A172 (cell line): ENCODE results near the gene CUBN. TPM values are rescaled to one million over a fixed set of nuclear protein-coding genes. Genes with fewer than 3 reads are reported as not detected.
"Not testable (repeated sequence)": the region's sequence is repeated elsewhere in the genome, so short reads cannot be mapped to it uniquely, and the experiment has no call there.

Source experiments
- DNase-seq: peaks from one replicate; pipeline ENCODE4 v3.0.0-alpha.2; 2015; ENCODE audit warnings: low spot score
- total RNA-seq: library from RNA; depleted of rRNA; stranded (reverse); fragments of >200 nt; shearing (Covaris generic); gene quantifications from 2 replicates; pipeline ENCODE4 v1.2.3, GENCODE V29; 2014

The CUBN gene
- total RNA-seq, 1 experiment from 2014 or later: 0.60 TPM

DNA sequence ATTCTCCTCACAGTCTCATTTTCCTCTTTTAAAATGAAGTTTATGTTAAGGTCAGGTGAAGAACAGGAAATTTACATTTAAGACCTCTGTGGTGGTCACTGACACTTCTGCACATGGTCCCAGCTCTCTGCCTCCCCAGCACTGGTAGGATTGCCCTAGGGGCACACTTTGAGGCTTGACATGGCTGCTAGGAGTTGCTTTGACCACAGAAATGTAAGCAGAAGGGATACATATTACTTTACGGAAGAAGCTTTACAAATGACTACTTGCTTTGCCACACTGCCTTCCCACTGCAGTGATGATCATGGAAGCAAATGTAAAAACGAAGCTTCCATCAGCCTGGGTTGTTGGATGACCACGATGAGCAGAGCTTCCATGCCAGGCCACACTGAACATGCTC, 259.3 kb downstream of the CUBN start:
- no peak for DNase-seq

DNA sequence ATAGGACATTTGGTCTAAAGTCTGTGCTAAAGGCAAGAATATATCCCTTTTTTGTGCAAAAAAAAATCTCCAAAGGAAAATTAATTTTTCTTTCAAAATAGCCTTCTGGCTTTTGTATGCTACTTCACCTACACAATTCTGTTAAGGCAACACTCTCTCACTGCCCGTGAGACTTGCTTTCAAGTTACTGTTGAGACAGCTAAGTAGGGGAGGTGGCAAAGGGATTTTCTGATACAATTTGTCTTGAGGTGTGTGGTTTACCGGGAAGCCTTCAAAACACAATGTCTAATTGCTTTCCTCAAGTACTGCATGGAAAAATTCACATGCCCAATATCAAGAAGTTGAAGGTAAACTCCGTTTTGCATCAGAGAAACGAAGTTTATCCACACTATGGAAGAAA, 261.6 kb downstream of the CUBN start:
- no peak for DNase-seq

GRCh38 chr10:16867556-16867955, 262.1 kb downstream of the CUBN start:
- DNase-seq: peak; percentile 47

GRCh38 chr10:16866541-16867275, 262.9 kb downstream of the CUBN start:
- DNase-seq: no peak

GRCh38 chr10:16865766-16866165, 263.8 kb downstream of the CUBN start:
- no peak for DNase-seq

DNA sequence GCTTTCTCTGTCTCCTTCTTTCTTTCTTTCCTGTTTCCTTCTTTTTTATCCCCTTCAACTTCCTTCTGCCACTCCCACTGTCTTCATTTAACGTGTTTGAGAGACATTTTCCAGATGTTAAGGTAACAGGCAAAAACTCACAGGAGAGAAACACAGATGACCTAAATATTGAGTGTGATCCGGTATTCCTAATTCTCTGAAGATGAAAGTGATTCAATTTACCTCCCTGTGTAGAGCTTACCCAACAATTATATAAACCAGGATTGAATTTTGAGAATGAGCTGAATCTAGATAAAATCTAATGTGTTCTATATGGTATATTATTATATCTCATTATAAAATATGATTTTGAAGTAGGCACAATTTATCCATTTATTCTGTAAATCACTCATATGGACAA, 265.8 kb downstream of the CUBN start:
- no peak for DNase-seq

GRCh38 chr10:16857419-16857818, 272.2 kb downstream of the CUBN start:
- DNase-seq: no peak

- DNase-seq: no peak
Measured at GRCh38 chr10:16856567-16856966, 273.0 kb downstream of the CUBN start.

- no peak for DNase-seq
Measured at GRCh38 chr10:16856092-16856491, 273.5 kb downstream of the CUBN start.

DNA sequence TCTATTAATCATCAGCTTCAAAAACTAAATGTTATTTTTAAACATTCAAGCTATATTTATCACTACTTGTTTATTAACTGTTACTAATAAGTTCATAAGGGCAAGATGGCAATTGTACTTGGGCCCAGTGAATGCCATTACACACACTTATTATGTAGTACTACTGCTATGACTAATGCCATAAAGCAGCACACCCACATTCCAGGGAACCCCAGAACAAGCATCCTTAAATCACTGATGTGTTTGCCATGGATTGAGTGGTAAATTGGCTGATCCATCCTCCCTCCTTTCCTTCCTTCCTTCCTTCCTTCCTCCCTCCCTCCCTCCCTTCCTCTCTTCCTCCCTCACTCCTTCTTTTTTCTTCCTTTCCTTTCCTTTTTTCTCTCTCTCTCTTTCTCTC, 275.0 kb downstream of the CUBN start:
- peak; percentile 67 for DNase-seq

DNA sequence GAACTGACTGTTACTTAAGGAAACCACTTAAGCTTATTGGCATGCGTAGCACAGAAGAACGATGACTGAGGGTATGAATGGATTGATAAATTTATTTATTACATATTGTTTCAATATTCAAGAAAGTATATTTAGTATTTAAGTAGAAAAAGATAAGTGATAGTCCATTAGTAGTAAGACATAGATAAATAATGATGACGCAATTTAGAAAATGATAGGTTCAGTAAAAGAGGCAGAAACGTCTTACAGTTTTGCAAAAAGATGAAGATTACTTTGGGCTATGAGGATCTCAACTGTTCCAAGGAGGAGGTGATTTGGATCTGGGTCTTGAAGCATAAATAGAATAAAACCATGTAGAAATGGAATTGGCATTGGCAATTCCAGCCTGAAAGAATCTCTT, 275.8 kb downstream of the CUBN start:
- DNase-seq: no peak

GRCh38 chr10:16853201-16853600, 276.4 kb downstream of the CUBN start:
- peak; percentile 28 for DNase-seq

DNA sequence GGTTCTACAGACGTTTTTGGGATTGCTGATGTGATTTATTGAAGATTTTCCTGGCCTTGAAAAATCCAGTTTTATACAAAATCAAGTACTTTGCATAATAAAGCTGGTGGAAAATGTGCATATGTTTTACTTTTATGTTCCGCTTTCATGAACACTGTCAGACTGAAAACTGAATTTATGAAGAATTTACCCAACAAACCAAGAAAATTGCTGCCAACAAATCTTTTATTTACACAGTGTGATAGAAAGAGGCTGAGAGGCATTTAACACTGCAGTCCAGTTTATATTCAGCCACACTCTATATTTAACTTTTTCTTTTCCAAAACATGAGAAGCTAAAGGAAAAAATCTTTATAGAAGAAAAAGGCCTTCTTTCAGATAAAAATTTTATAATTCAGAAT, 277.0 kb downstream of the CUBN start:
- DNase-seq: no peak

DNA sequence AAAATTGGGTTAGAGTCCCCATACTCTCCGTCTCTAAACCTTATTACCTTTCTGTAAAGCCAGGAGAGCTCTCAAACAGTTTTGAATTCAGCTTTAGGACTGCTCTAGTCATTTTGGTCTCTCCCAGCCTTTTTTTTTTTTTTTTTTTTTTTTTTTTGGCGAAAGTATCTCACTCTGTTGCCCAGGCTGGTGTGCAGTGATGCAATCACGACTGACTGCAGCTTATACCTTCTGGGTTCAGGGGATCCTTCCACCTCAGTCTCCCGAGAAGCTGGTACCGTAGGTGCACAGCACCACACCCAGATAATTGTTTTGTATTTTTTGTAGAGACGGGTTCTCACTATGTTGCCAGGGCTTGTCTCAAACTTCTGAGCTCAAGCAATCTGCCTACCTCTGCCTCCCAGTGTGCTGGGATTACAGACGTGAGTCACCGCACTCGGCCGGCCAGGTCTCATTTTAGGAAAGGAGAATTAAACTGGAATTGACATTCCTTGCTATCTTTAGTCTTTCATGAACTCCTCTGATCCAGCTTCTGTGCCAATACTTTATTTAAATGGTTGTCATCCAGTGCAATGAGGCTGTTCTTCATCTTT, 281.0 kb downstream of the CUBN start:
- peak; percentile 43 for DNase-seq

DNA sequence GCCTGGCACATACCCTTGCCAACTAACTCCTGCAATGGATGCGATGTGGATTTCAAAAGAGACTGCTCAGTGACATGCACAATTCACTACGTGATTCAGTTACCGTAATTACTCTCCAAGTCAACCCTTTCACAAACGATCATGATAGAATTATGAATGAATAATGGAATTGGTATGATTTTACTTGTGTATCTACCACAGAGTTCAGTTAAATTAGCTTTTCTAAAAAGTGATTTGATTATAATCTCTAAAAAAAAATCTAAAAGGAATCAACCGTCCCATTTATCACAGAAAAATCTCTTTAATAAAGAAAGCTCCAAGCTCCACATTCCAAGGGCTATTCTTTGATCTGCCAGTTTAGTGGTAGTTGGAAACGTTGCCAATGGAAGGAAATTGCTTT, 282.0 kb downstream of the CUBN start:
- DNase-seq: no peak

- DNase-seq: no peak
Measured at GRCh38 chr10:16845248-16845647, 284.4 kb downstream of the CUBN start.

DNA sequence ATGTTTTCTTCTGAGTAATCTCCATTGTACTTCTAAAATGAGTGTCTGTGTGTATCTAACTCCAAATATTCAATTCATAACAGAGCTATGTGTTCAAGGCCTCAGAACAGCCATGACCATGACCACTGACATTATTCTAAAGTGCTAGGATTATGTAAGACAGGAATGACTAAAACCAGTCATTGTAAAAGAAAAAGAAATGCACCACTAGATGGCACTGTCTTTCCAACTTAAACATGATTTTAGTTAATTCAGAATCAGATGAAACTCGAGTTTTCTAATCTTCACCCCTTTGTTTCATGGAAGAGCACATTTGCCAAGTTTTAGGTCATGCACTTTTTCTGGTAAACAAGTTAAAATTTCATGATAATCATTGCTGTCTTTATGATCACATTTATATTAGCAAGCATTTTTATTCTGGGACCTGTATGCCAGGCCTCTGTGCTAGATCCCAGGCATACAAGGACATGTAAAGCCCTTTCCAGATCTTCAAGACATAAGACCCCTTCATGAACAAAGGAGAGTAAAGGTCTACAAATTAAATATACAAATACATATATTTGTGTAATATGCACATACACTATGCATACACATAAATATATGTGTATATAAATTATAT, 286.2 kb downstream of the CUBN start:
- peak; percentile 81 for DNase-seq

- no peak for DNase-seq
Measured at GRCh38 chr10:16835228-16835627, 294.4 kb downstream of the CUBN start.

- DNase-seq: peak; percentile 96
Measured at GRCh38 chr10:16832351-16833080, 297.1 kb downstream of the CUBN start.

DNA sequence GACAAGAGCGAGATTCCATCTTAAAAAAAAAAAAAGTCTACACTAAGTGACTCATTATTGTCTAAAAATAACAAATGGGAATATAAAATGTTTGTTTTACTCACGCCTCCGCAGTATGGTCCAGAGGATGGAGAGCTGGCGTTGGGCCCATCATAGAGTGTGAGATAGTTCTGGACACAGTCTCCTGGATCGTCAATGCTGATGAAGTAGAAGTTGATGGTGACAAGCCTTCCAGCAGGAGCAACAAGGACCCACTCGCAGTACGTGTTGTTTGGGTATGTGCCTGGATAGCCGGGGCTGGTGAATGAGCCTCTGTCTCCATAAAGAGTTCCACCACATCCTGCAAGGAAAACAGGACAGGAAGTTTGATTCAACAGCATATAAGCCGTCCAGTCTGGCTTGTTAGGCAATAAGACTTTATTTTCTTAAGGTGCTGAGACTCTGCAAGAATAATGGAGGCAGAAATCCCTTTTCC, 300.9 kb downstream of the CUBN start:
- peak; percentile 76 for DNase-seq

DNA sequence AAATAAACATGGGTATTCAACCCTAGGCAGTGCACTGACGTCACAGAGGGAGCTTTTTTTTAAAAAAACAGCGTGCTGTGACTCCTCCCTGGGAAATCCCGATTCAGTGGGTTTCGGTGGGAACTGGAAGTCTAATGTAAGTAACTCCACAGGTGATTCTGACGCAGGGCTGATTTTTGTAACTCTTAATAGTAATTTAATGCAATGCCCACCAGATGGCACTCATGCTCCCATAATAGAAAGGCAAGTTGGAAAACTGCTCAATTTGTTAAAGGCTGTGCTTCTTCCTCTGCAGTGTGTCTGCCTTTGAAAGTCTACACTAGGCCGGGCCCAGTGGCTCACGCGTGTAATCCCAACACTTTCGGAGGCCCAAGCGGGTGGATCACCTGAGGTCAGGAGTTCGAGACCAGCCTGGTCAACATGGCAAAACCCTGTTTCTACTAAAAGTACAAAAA, 301.5 kb downstream of the CUBN start:
- peak; percentile 85 for DNase-seq

DNA sequence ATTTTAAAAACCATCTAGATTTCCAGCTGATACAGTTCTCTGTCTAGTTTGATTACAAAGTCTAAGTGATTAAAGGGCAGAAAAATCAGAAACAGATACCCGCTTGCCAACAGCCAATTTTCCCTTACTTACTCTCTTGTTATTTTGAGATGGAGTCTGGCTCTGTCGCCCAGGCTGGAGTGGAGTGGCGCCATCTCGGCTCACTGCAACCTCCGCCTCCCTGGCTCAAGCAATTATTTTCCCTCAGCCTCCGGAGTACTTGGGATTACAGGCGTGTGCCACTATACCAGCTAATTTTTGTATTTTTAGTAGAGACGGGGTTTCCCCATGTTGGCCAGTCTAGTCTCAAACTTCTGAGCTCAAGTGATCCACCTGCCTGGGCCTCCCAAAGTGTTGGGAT, 302.1 kb downstream of the CUBN start:
- DNase-seq: not testable (repeated sequence)
